NCI-H1105 (cell line): ENCODE data around the gene MEF2C.

Experiments used
- DNase-seq: peaks from one replicate; lab custom pipeline; 2025; lab: John Stamatoyannopoulos, UW

The MEF2C gene

GRCh38 chr5:88713818-88714217, 169.2 kb downstream of the MEF2C start:
- no peak for DNase-seq

GRCh38 chr5:88708682-88709398, 174.1 kb downstream of the MEF2C start:
- DNase-seq, result no peak

- no peak for DNase-seq
These were observed 175.0 kb downstream of the MEF2C start for GRCh38 chr5:88708021-88708420.

GRCh38 chr5:88707216-88707965, 175.6 kb downstream of the MEF2C start:
- no peak for DNase-seq

- DNase-seq, result no peak
These were observed 180.7 kb downstream of the MEF2C start for GRCh38 chr5:88702332-88702731.

GRCh38 chr5:88700121-88700520, 182.9 kb downstream of the MEF2C start:
- DNase-seq, result no peak

GRCh38 chr5:88698290-88698689, 184.7 kb downstream of the MEF2C start:
- DNase-seq, result no peak

- DNase-seq, result no peak
These were observed 186.5 kb downstream of the MEF2C start for GRCh38 chr5:88696466-88696865.

GRCh38 chr5:88695931-88696330, 187.1 kb downstream of the MEF2C start:
- no peak for DNase-seq

GRCh38 chr5:88695232-88695631, 187.8 kb downstream of the MEF2C start:
- no peak for DNase-seq

GRCh38 chr5:88694023-88694679, 188.8 kb downstream of the MEF2C start:
- no peak for DNase-seq

- DNase-seq, result no peak
These were observed 189.7 kb downstream of the MEF2C start for GRCh38 chr5:88693071-88693932.

- DNase-seq, result no peak
These were observed 190.8 kb downstream of the MEF2C start for GRCh38 chr5:88691945-88692868.

- DNase-seq, result no peak
These were observed 191.8 kb downstream of the MEF2C start for GRCh38 chr5:88691230-88691582.

- DNase-seq, result peak; percentile 39
These were observed 192.4 kb downstream of the MEF2C start for GRCh38 chr5:88690409-88691229.

- DNase-seq, result no peak
These were observed 193.1 kb downstream of the MEF2C start for GRCh38 chr5:88689668-88690408.

GRCh38 chr5:88688984-88689667, 193.9 kb downstream of the MEF2C start:
- no peak for DNase-seq

- DNase-seq, result no peak
These were observed 194.6 kb downstream of the MEF2C start for GRCh38 chr5:88688156-88688983.
